GM12872 (cell line): Measurements from ENCODE around the gene MKNK2.

Experiments used
- CTCF ChIP-seq: IDR thresholded peaks from 3 replicates; pipeline ENCODE4 v1.5.1; 2011; ENCODE audit warnings: low read depth, mild to moderate bottlenecking, low read length, moderate library complexity; ENCODE audit not compliant: insufficient read depth

The MKNK2 gene

GRCh38 chr19:1989513-1990229 is 61.4 kb downstream of the MKNK2 start:
- no peak for TF ChIP-seq CTCF
